HEK293 (cell line): ENCODE measurements around the gene NUMBL.

ENCODE experiments used
- BCL11A ChIP-seq: fragments of 450-650 bp; formaldehyde crosslinking; IDR thresholded peaks from 2 replicates; pipeline ENCODE4 v1.5.1; 2016; ENCODE audit warnings: low read depth, missing biosample characterization, missing genetic modification characterization
- BCL6B ChIP-seq: fragments of 450-650 bp; formaldehyde crosslinking; IDR thresholded peaks from 2 replicates; pipeline ENCODE4 v1.5.1; 2017; ENCODE audit warnings: missing biosample characterization, missing genetic modification characterization
- GLIS1 ChIP-seq: fragments of 450-650 bp; formaldehyde crosslinking; IDR thresholded peaks from 2 replicates; pipeline ENCODE4 v1.5.1; 2016; ENCODE audit warnings: missing biosample characterization, missing genetic modification characterization
- INSM2 ChIP-seq: fragments of 450-650 bp; formaldehyde crosslinking; IDR thresholded peaks from 2 replicates; pipeline ENCODE4 v1.5.1; 2016; ENCODE audit warnings: missing biosample characterization, missing genetic modification characterization
- OSR2 ChIP-seq: fragments of 450-650 bp; formaldehyde crosslinking; IDR thresholded peaks from 2 replicates; pipeline ENCODE4 v1.5.1; 2016; ENCODE audit warnings: missing biosample characterization, missing genetic modification characterization
- PBX3 ChIP-seq: sonication (generic); formaldehyde crosslinking; IDR thresholded peaks from 2 replicates; pipeline ENCODE4 v1.8.1; 2022; ENCODE audit warnings: mild to moderate bottlenecking, moderate library complexity, missing genetic modification reagents
- TCF7L2 ChIP-seq: IDR thresholded peaks from 2 replicates; pipeline ENCODE4 v1.6.1; 2011; ENCODE audit warnings: low read depth, mild to moderate bottlenecking, inconsistent platforms, low read length, moderate library complexity, borderline replicate concordance
- YY1 ChIP-seq: fragments of 450-650 bp; formaldehyde crosslinking; IDR thresholded peaks from 2 replicates; pipeline ENCODE4 v1.5.1; 2018; ENCODE audit warnings: missing biosample characterization, missing genetic modification characterization
- ZBTB48 ChIP-seq: fragments of 450-650 bp; formaldehyde crosslinking; IDR thresholded peaks from 2 replicates; pipeline ENCODE4 v1.5.1; 2016; ENCODE audit warnings: missing biosample characterization, missing genetic modification characterization
- ZNF133 ChIP-seq: fragments of 450-650 bp; formaldehyde crosslinking; IDR thresholded peaks from 2 replicates; pipeline ENCODE4 v1.5.1; 2016; ENCODE audit warnings: missing biosample characterization, missing genetic modification characterization
- ZNF18 ChIP-seq: fragments of 450-650 bp; formaldehyde crosslinking; IDR thresholded peaks from 2 replicates; pipeline ENCODE4 v1.5.1; 2016; ENCODE audit warnings: missing biosample characterization, missing genetic modification characterization
- ZNF184 ChIP-seq: fragments of 450-650 bp; IDR thresholded peaks from 2 replicates; pipeline ENCODE4 v1.5.1; 2018; ENCODE audit warnings: missing biosample characterization, mild to moderate bottlenecking, missing genetic modification characterization
- ZNF202 ChIP-seq: fragments of 450-650 bp; formaldehyde crosslinking; IDR thresholded peaks from 2 replicates; pipeline ENCODE4 v1.5.1; 2016; ENCODE audit warnings: missing biosample characterization, missing genetic modification characterization, borderline replicate concordance
- ZNF248 ChIP-seq: fragments of 450-650 bp; formaldehyde crosslinking; IDR thresholded peaks from 2 replicates; pipeline ENCODE4 v1.5.1; 2017; ENCODE audit warnings: missing biosample characterization, missing genetic modification characterization
- ZNF341 ChIP-seq: fragments of 450-650 bp; formaldehyde crosslinking; IDR thresholded peaks from 2 replicates; pipeline ENCODE4; 2016; ENCODE audit warnings: low read depth, missing biosample characterization, missing genetic modification characterization
- ZNF37A ChIP-seq: fragments of 450-650 bp; IDR thresholded peaks from 2 replicates; pipeline ENCODE4 v1.5.1; 2018; ENCODE audit warnings: missing biosample characterization, missing genetic modification characterization
- ZNF416 ChIP-seq: fragments of 450-650 bp; formaldehyde crosslinking; IDR thresholded peaks from 2 replicates; pipeline ENCODE4 v1.5.1; 2016; ENCODE audit warnings: missing biosample characterization, missing genetic modification characterization
- ZNF501 ChIP-seq: fragments of 450-650 bp; formaldehyde crosslinking; IDR thresholded peaks from 2 replicates; pipeline ENCODE4 v1.5.1; 2016; ENCODE audit warnings: missing biosample characterization, missing genetic modification characterization
- ZNF558 ChIP-seq: fragments of 450-650 bp; formaldehyde crosslinking; IDR thresholded peaks from 2 replicates; pipeline ENCODE4 v1.5.1; 2016; ENCODE audit warnings: missing biosample characterization, missing genetic modification characterization
- ZNF561 ChIP-seq: fragments of 450-650 bp; IDR thresholded peaks from 2 replicates; pipeline ENCODE4 v1.5.1; 2018; ENCODE audit warnings: missing biosample characterization, missing genetic modification characterization, borderline replicate concordance
- ZNF571 ChIP-seq: fragments of 450-650 bp; formaldehyde crosslinking; IDR thresholded peaks from 2 replicates; pipeline ENCODE4 v1.5.0; 2017; ENCODE audit warnings: missing biosample characterization, missing genetic modification characterization
- ZNF580 ChIP-seq: fragments of 450-650 bp; formaldehyde crosslinking; IDR thresholded peaks from 2 replicates; pipeline ENCODE4 v1.5.1; 2016; ENCODE audit warnings: missing biosample characterization, missing genetic modification characterization
- ZNF610 ChIP-seq: fragments of 450-650 bp; formaldehyde crosslinking; IDR thresholded peaks from 2 replicates; pipeline ENCODE4 v1.5.1; 2016; ENCODE audit warnings: missing biosample characterization, missing genetic modification characterization, borderline replicate concordance
- ZNF701 ChIP-seq: fragments of 450-650 bp; formaldehyde crosslinking; IDR thresholded peaks from 2 replicates; pipeline ENCODE4 v1.5.1; 2016; ENCODE audit warnings: missing biosample characterization, missing genetic modification characterization
- ZNF776 ChIP-seq: fragments of 450-650 bp; formaldehyde crosslinking; IDR thresholded peaks from 2 replicates; pipeline ENCODE4 v1.5.0; 2017; ENCODE audit warnings: missing biosample characterization, missing genetic modification characterization, borderline replicate concordance
- ZSCAN30 ChIP-seq: fragments of 450-650 bp; IDR thresholded peaks from 2 replicates; pipeline ENCODE4 v1.5.1; 2018; ENCODE audit warnings: missing biosample characterization, mild to moderate bottlenecking, missing genetic modification characterization, moderate library complexity
- ZXDB ChIP-seq: fragments of 450-650 bp; formaldehyde crosslinking; IDR thresholded peaks from 2 replicates; pipeline ENCODE4 v1.5.1; 2016; ENCODE audit warnings: missing biosample characterization, missing genetic modification characterization
- TF ChIP-seq, protein P1 (sequence below): fragments of 450-650 bp; formaldehyde crosslinking; IDR thresholded peaks from 2 replicates; pipeline ENCODE4 v1.5.1; 2016; ENCODE audit warnings: missing biosample characterization, missing genetic modification characterization
- TF ChIP-seq, protein P2 (sequence below): fragments of 450-650 bp; formaldehyde crosslinking; IDR thresholded peaks from 2 replicates; pipeline ENCODE4 v1.5.1; 2017; ENCODE audit warnings: missing biosample characterization, mild to moderate bottlenecking, missing genetic modification characterization, moderate library complexity

Gene NUMBL

DNA sequence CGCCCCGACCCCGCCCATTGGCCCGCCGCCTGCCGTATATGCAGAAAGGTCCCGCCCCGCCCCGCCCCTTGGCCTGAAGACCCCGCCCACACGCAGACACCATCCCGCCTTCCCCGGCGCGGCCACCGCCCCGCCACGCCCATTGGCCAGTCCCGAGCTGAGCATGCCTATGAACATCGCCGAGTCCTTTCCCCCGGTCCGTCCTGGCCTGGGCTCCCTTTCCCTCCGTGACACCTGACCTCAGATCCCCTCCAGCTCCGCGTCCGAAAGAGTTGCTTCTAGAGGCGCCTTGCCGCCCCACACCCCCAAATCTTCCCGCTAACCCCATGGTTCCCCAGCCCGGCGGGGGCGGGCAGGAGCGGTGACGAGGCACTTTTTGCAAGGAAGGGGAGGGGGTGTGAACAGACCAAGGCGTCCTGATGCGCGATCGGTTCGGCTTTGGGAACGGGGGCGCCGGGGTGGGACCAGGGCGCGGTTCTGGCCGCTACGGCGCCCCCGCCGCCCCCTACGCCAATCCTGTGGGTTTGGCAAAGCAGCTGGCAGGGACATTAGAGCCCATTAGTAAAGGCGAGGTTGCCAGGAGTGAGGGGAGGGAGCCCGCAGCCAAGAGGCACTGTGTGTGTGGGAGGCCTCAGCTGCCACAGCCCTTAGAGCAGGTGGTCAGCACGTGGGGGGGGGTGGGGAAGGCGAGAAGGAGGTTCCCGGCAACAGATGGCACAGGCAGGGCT, 406 bp upstream of the NUMBL start (continued):
- TF ChIP-seq ZNF133 (tag by site-specific recombination) (no peak; the same call in 1 of the 2 replicates), TCF7L2 (no peak), ZBTB48 (no peak; the same call in 1 of the 2 replicates), ZNF416 (tag by site-specific recombination) (no peak), BCL11A (tag by site-specific recombination) (peak; percentile 12; the same call in 1 of the 2 replicates), YY1 (tag by site-specific recombination) (no peak), ZNF18 (tag by site-specific recombination) (peak; percentile 95), ZNF558 (tag by site-specific recombination) (no peak), ZNF561 (tag by site-specific recombination) (no peak; the same call in 1 of the 2 replicates), ZNF248 (tag by site-specific recombination) (no peak), ZXDB (tag by site-specific recombination) (peak; percentile 82), ZSCAN30 (tag by site-specific recombination) (no peak), ZNF701 (tag by site-specific recombination) (no peak), PBX3 (CRISPR knock-in tag) (no peak), ZNF341 (tag by site-specific recombination) (peak; percentile 65), OSR2 (tag by site-specific recombination) (no peak; the same call in 1 of the 2 replicates), ZNF202 (tag by site-specific recombination) (no peak), BCL6B (tag by site-specific recombination) (no peak), ZNF184 (tag by site-specific recombination) (no peak), ZNF37A (tag by site-specific recombination) (no peak), ZNF501 (tag by site-specific recombination) (peak; percentile 92), ZNF571 (no peak), GLIS1 (peak; percentile 85), ZNF776 (no peak), ZNF610 (no peak; the same call in 1 of the 2 replicates), ZNF580 (tag by site-specific recombination) (no peak), INSM2 (tag by site-specific recombination) (peak; percentile 71)
- TF ChIP-seq, protein P1, sequence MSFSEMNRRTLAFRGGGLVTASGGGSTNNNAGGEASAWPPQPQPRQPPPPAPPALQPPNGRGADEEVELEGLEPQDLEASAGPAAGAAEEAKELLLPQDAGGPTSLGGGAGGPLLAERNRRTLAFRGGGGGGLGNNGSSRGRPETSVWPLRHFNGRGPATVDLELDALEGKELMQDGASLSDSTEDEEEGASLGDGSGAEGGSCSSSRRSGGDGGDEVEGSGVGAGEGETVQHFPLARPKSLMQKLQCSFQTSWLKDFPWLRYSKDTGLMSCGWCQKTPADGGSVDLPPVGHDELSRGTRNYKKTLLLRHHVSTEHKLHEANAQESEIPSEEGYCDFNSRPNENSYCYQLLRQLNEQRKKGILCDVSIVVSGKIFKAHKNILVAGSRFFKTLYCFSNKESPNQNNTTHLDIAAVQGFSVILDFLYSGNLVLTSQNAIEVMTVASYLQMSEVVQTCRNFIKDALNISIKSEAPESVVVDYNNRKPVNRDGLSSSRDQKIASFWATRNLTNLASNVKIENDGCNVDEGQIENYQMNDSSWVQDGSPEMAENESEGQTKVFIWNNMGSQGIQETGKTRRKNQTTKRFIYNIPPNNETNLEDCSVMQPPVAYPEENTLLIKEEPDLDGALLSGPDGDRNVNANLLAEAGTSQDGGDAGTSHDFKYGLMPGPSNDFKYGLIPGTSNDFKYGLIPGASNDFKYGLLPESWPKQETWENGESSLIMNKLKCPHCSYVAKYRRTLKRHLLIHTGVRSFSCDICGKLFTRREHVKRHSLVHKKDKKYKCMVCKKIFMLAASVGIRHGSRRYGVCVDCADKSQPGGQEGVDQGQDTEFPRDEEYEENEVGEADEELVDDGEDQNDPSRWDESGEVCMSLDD (tag by site-specific recombination): peak; percentile 87
- TF ChIP-seq, protein P2, sequence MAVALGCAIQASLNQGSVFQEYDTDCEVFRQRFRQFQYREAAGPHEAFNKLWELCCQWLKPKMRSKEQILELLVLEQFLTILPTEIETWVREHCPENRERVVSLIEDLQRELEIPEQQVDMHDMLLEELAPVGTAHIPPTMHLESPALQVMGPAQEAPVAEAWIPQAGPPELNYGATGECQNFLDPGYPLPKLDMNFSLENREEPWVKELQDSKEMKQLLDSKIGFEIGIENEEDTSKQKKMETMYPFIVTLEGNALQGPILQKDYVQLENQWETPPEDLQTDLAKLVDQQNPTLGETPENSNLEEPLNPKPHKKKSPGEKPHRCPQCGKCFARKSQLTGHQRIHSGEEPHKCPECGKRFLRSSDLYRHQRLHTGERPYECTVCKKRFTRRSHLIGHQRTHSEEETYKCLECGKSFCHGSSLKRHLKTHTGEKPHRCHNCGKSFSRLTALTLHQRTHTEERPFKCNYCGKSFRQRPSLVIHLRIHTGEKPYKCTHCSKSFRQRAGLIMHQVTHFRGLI (tag by site-specific recombination): 0 out of 2 replicates have a peak, but pooled peaks have one; percentile 50
